Left renal pelvis (tissue), 4 donors: ENCODE results near the gene SHISA8. TPM values are rescaled to one million over a fixed set of nuclear protein-coding genes. Genes with fewer than 3 reads are reported as not detected.
"Not testable (repeated sequence)": the region's sequence is repeated elsewhere in the genome, so short reads cannot be mapped to it uniquely, and the experiment has no call there.

Source experiments
- DNase-seq, 4 donors: peaks; one replicate each; pipeline ENCODE4 v3.0.0-alpha.2; 2013; ENCODE audit warnings: low read depth in 4 of 4, low spot score in 3 of 4
- polyA plus RNA-seq, 4 donors: library from polyadenylated mRNA; unstranded; fragments of 120-200 nt; gene quantifications; one replicate each; pipeline ENCODE4 v1.2.1, GENCODE V29; 2013; ENCODE audit not compliant: insufficient read length in 4 of 4

SHISA8 gene
- polyA plus RNA-seq, 4 donors, result 0.22 to 1.7 (median 0.46) TPM

- DNase-seq, result no peak
Observed at GRCh38 chr22:41900652-41901312, 14.1 kb downstream of the SHISA8 start.

- no peak for DNase-seq
Observed at GRCh38 chr22:41899992-41900651, 14.8 kb downstream of the SHISA8 start.

GRCh38 chr22:41899110-41899509 is 15.8 kb downstream of the SHISA8 start:
- DNase-seq, result no peak

- DNase-seq, result no peak
Observed at GRCh38 chr22:41898645-41899044, 16.2 kb downstream of the SHISA8 start.

GRCh38 chr22:41893591-41894375 is 21.1 kb downstream of the SHISA8 start:
- DNase-seq, result no peak

GRCh38 chr22:41892721-41893120 is 22.2 kb downstream of the SHISA8 start:
- no peak for DNase-seq

- DNase-seq, result no peak
Observed at GRCh38 chr22:41891407-41891806, 23.5 kb downstream of the SHISA8 start.

- DNase-seq, result no peak
Observed at GRCh38 chr22:41888627-41889200, 26.2 kb downstream of the SHISA8 start.

- DNase-seq, result no peak
Observed at GRCh38 chr22:41885516-41885915, 29.4 kb downstream of the SHISA8 start.

- DNase-seq, result no peak
Observed at GRCh38 chr22:41885116-41885515, 29.8 kb downstream of the SHISA8 start.

GRCh38 chr22:41883400-41883799 is 31.5 kb downstream of the SHISA8 start:
- no peak for DNase-seq

- DNase-seq, result no peak
Observed at GRCh38 chr22:41880653-41881052, 34.2 kb downstream of the SHISA8 start.

GRCh38 chr22:41876675-41877074 is 38.2 kb downstream of the SHISA8 start:
- no peak for DNase-seq

GRCh38 chr22:41876275-41876674 is 38.6 kb downstream of the SHISA8 start:
- DNase-seq, result no peak

GRCh38 chr22:41875531-41876270 is 39.2 kb downstream of the SHISA8 start:
- DNase-seq, result no peak

GRCh38 chr22:41874090-41874489 is 40.8 kb downstream of the SHISA8 start:
- no peak for DNase-seq

- DNase-seq, result no peak
Observed at GRCh38 chr22:41873391-41873790, 41.5 kb downstream of the SHISA8 start.

- DNase-seq, result no peak
Observed at GRCh38 chr22:41870786-41871185, 44.1 kb downstream of the SHISA8 start.

GRCh38 chr22:41870081-41870480 is 44.8 kb downstream of the SHISA8 start:
- DNase-seq, result not testable (repeated sequence)

GRCh38 chr22:41868556-41868955 is 46.3 kb downstream of the SHISA8 start:
- no peak for DNase-seq

- no peak for DNase-seq
Observed at GRCh38 chr22:41863472-41863871, 51.4 kb downstream of the SHISA8 start.
